Sciatic nerve (tissue), 2 donors: ENCODE data around the gene GPS1. TPM values are rescaled to one million over a fixed set of nuclear protein-coding genes. Genes with fewer than 3 reads are reported as not detected.

Experiments
- ATAC-seq: fragments of 200-7000 bp; cut with Tn5 transposase; one replicate; pipeline ENCODE4 v1.9.1; 2020; ENCODE audit warnings: mild to moderate bottlenecking, moderate library complexity
- DNase-seq: peaks from one replicate; pipeline ENCODE4 v3.0.0-alpha.2; 2020; ENCODE audit warnings: low spot score
- intact Hi-C: fragments of 100-400 bp; cut with DNase I; formaldehyde crosslinking; loops from one replicate; pipeline ENCODE4 v1.14.2; 2022
- total RNA-seq: library from RNA; stranded (reverse); fragmentation: NEBNext Ultra II Directional; extraction: Animal tissue kit (Norgen Biotek cat#: 25700); gene quantifications from one replicate; pipeline ENCODE4 v1.2.1, GENCODE V29; 2021
- donor health status: DM: no; HTN: no; CAD: no.
- donor health status: DM: no; HTN: no; CAD: no.

Gene GPS1
- total RNA-seq, 1 donor from 2014 or later, result 68.2 TPM

DNA sequence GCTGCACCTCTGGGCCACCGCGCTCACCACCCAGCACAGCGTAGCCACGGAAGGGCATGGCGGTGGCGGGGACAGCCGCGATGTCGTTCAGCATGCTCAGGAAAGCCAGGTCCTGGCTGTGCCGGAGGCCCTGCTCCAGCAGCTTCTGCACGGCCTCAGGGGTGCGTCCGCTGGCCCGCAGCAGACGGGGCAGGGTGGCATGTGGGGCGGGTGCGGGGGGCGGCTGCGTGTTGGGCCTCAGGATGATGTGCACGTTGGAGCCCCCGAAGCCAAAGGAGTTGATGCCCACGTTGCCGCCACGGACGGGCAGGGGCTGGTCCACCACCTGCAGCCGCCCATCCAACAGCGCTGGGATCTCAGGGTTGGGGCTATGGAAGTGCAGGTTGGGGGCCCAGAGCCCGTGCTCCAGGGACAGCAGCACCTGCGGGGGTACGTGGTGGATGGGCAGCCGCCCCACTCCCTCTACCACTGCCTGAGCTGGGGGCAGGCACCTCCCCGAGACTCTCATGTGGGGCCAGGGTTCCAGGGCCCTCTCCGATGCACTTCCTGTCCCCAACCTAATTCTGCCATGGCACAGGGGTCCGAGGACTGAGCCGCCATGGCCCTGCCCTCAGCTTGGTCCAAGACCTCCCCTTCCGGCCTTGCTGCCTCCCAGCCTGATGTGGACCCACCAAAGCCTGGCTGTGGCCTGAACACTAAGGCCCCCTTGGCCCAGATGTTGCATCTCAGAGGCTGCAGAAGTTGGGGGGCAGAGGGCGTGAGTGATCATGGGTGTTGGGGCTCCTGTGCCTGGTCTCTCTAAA is 39.8 kb downstream of the GPS1 start:
- ATAC-seq (no peak), DNase-seq (no peak)
- intact Hi-C loops, result no loop called here

DNA sequence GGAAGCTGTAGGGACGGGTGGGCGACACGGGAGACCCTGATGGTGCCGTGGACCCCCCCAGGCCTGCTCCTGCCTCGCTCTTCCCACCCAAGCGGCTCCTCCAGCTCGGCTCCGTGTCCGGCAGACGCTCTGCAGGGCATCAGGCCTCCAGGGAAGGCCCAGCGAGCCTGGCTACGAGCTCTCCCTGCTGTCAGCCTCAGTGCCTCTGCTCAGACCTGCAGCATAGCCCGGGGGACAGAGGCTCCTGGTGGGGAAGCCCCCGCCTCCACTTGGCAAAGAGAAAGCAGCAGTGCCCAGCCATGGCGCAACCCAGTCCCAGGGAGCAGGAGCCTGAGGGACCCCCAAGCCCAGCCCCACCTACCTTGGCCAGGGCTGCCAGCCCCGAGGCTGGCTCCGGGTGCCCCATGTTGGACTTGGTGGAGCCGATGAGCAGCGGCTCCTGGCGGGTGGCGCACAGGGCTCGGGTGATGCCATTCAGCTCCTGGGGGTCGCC is 40.4 kb downstream of the GPS1 start:
- no peak for ATAC-seq

GRCh38 chr17:82092628-82092994 is 40.9 kb downstream of the GPS1 start:
- intact Hi-C loops, result no loop called here
- ATAC-seq (no peak), DNase-seq (no peak)

More for the DNA sequence above, 40.4 kb downstream of the GPS1 start:
- no peak for DNase-seq
- intact Hi-C loops, result no loop called here

DNA sequence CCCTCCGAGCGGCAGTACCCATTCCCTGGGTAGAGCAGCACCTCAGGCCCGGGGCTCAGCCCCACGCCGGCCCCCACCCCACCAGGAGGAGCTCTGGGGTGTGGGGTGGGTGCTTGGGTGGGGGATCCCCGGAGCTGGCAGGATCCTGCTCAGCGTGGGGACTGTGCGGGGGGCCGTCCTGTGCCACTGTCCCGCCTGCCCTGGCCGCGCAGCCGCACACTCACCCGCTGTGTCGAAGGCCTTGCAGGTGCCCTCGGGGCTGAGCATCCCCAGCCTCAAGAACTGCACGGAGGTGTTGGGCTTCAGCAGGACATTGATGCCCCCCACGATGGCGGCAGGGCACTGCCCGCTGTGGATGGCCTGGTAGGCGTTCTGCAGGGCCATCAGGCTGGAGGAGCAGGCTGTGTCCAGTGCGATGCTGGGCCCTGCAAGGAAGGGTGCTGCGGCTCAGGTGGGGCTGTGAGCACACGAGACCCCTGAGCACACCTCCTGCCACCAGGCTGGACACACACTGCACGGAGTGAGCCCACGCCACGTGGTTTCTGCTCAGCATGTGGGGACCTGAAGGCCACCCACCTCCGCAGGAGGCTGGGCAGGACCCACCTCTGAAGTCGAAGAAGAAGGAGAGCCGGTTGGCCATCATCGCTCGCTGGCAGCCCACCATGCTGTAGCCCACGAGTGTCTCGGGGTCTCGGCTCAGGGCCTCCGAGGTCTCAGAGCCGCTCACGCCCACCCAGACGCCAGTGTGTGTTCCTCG is 41.5 kb downstream of the GPS1 start:
- intact Hi-C loops, result no loop called here
- ATAC-seq, result no peak
- no peak for DNase-seq

DNA sequence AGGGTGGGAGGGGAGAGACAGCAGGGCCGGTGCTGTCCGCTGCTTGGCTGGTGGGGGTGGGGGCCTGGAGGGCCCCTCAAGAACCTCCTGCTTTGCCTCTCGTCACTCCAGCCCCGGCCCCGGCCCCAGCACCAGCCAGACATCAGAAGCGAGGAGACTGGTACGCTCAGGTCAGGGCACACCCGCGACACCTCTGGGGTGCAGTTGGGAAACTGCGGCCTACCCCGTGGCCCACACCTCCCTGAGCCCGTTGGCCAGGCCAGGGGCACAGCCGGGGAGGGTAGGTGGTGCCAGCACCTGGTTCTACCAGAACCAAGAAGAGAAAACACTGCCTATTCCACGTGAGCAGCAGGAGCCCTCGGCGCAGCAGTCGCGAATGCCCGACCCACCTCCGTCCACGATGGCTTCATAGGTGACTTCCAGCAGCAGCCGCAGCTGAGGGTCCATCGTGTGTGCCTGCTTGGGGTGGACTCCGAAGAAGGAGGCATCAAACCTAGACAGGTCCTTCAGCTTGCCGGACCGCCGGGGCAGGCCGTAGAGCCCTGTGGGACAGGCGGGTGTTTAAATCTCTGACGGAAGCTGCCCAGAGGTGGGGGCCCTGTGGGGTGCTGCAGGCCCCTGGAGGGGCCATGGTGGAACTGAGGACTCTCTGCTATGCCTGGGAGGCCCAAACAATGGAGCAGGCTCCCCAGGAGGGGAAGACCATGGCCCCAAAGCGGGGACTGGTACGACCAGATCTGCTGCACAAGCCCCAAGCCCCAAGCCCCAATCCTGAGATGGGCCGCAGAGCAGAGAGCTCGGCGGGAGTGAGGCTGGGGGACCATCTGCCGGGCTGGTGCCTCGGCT is 43.5 kb downstream of the GPS1 start:
- intact Hi-C loops, result no loop called here
- DNase-seq (no peak), ATAC-seq (no peak)

GRCh38 chr17:82095777-82096708 is 44.3 kb downstream of the GPS1 start:
- no peak for DNase-seq
- no peak for ATAC-seq
- intact Hi-C loops, result no loop called here

- DNase-seq (no peak), ATAC-seq (no peak)
- intact Hi-C loops, result no loop called here
Observed at GRCh38 chr17:82096709-82097183, 45.0 kb downstream of the GPS1 start.

DNA sequence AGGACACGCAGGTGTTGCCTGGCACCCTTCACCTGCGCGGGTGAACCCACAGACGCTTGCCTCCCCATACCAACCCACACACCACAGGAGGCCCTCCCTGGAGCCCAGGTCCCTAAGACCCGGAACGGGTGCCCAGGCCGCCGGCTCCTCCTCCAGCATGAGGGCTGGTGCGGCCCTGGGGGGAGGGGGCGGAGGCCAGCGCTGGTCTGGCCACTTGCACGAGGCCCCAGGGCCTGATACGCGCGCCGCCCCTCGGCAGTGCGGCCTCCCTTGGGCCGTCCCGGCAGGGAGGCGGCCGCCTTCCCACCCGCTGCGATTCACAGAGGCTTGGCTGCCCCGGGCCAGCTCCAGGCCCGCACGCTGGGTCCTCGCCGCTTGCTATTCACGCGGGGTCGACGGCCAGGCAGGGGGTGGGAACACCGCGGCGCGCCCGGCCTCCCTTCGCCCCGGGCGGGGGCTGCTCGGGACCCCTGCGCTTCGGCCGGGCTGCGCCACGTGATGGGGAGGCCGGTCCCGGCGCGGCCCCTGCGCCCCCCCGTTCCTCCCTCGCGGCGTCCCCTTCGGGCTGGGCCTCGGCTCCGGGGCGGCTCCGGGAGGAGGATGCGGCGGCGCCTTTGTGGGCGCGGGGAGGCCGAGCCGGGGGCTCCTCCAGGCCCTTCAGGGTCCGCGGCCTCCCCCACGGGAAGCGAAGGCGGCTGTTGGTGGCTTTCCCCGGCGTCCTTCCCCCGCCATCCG is 45.7 kb downstream of the GPS1 start:
- no peak for ATAC-seq
- intact Hi-C loops, result no loop called here
- DNase-seq, result no peak

DNA sequence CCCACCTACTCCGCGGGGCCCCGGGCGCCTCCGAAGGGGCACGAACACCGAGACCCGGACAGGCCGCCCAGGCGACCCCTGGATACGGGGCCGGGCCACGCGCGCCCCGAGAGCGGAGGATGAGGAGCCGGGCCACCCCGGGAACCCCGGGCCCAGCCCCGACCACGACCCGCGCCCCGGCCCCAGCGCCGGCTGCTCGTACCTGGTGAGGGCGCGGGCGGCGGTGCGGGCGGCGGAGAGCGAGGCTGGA is 46.1 kb downstream of the GPS1 start:
- intact Hi-C loops, result no loop called here
- ATAC-seq (no peak), DNase-seq (no peak)

DNA sequence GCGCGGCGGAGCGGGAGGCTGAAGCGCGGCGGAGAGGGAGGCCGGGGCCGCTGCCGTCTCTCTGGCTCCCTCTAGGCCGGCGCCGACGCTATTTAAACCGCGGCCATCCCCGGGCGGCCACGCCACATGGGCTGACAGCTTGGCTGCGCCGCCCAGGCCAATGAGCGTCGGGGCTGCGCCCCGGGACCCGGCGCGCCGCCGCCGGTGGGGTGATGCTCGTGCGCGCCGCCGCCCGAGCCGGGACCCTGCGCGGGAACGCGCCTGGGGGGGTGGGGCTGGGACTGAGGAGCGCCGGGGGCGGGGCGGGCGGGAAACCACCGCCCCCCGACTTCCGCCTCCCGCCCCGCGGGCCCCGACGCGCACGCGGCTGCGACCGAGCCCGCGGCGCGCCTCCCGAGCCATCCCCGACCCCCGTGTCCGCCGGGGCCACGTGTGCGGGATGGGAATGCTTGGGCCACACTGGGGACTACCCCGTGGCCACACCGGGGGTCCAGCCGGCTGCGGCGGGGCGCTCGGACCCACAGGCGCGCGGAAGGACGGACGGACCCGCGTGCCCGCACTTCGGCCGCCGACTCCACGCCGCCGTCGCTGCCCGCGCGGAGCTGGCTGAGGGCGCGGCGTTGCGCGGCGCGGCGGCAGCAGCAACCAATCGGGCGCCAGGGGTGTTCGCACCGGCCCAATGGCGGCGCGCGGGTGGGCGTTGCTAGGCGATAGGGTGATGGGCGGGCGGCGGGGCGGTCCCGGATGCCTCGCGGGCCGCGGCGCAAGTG is 46.7 kb downstream of the GPS1 start, which contains the start of gene FASN:
FASN (minus strand) TSS at position 68 of the 770 bp plus-strand sequence. CDS start 1,791 bp downstream, outside the sequence.
- peak; percentile 72 for ATAC-seq
- DNase-seq, result peak; percentile 97
- intact Hi-C loops, result no loop called here

DNA sequence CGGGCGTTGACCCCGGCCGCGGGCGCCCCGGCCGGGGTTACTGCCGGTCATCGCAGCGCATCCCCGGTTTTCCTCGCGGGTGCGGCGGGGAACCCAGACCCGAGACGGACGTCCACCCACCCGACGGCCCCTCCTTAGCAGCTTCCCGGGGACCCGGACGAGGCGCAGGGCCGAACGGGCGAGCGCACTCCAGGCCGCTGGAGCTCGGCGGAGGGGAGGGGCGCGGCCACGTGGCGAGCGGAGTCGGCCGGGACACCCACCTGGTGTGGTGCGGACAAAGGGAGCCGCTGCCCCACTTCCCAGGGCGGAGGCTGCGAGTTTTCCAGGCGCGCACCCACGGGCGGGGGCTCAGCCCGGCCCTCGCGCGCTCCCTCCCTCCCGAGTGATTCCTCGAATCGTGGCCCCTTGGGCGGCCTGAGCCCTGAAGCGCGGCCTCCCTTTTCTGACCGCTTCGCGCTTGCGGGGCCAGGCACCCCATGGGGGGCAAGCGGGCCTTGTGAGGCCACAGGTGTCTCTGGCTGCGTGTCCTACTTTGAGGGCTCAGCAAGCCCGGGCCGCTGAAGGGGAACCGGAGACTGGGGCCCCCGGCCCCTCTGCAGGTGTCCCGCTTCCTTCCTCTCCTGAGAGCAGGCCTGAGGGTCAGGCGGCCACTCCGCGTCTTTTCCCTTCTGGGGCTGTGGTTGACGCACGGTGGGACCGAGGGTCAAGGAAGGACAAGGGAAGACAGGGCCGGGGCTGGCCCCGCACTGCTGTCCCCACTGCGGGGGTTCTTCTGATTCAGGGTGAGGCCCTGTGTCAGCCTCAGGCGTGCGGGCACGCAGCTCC is 47.5 kb downstream of the GPS1 start:
- intact Hi-C loops, result no loop called here
- DNase-seq, result no peak
- peak; percentile 18 for ATAC-seq

- intact Hi-C loops, result loop anchor here (10.0 kb wide), 1 partner anchor 54 kb away; no protein-coding TSS in a partner anchor
- ATAC-seq, result no peak
- DNase-seq, result no peak
Observed at GRCh38 chr17:82100502-82101298, 49.0 kb downstream of the GPS1 start.

- intact Hi-C loops, result loop anchor here (10.0 kb wide), 1 partner anchor 53 kb away; no protein-coding TSS in a partner anchor
- ATAC-seq (no peak), DNase-seq (no peak)
Observed at GRCh38 chr17:82101301-82101715, 49.6 kb downstream of the GPS1 start.

- DNase-seq (no peak), ATAC-seq (no peak)
- intact Hi-C loops, result loop anchor here (10.0 kb wide), 1 partner anchor 53 kb away; no protein-coding TSS in a partner anchor
Observed at GRCh38 chr17:82101767-82102679, 50.3 kb downstream of the GPS1 start.
